ENCODE results near the gene RAI2. TPM values are rescaled to one million over a fixed set of nuclear protein-coding genes. Genes with fewer than 3 reads are reported as not detected.

Gene RAI2
- total and polyA plus RNA-seq, 2 donors (not counting 1 experiment from before 2014, with no cell fraction given) = 0.91 to 2.1 TPM

DNA sequence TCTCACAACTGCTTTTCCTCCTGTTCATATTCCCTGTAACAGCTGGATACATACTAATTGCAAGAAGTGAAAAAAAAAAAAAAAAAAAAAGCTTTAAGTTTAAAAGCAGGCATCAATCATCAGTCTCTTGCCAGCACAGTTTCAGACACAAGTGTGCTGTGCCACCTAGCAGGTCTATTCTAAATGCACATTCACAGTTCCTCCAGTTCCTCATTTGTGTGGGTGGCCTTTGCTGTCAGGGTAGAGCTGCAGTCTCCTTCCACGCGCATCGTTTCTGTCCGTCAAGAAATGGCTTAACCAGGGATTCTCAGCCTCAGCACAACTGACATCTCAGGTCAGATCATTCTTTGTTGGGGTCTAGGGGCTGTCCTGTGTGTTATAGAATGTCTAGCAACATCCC lies 62.2 kb downstream of the RAI2 start:
- no peaks in the 10 kb centered on the region for H3K9me3 ChIP-seq (ENCODE audit: control insufficient read depth, insufficient read depth, low read depth, low read length)
- no peaks in the 10 kb centered on the region for H3K79me2 ChIP-seq (ENCODE audit: control insufficient read depth, insufficient read depth, low read length)
- TF ChIP-seq, protein P1, sequence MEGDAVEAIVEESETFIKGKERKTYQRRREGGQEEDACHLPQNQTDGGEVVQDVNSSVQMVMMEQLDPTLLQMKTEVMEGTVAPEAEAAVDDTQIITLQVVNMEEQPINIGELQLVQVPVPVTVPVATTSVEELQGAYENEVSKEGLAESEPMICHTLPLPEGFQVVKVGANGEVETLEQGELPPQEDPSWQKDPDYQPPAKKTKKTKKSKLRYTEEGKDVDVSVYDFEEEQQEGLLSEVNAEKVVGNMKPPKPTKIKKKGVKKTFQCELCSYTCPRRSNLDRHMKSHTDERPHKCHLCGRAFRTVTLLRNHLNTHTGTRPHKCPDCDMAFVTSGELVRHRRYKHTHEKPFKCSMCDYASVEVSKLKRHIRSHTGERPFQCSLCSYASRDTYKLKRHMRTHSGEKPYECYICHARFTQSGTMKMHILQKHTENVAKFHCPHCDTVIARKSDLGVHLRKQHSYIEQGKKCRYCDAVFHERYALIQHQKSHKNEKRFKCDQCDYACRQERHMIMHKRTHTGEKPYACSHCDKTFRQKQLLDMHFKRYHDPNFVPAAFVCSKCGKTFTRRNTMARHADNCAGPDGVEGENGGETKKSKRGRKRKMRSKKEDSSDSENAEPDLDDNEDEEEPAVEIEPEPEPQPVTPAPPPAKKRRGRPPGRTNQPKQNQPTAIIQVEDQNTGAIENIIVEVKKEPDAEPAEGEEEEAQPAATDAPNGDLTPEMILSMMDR (conservative IDR thresholded peaks at IDR 0.05 in 1 of 2, IDR thresholded peaks at IDR 0.05 in 1 of 2; ENCODE audit: low read depth in 1 of 2, low read length in 2 of 2) = no peak
- no peak for TF ChIP-seq EZH2 (IDR thresholded peaks at IDR 0.05; ENCODE audit: low read length, missing control alignments)
- H3K4me1 ChIP-seq (ENCODE audit: control insufficient read depth, extremely low read depth, insufficient read depth, low read length) = no peaks in the 10 kb centered on the region
- H3K9ac ChIP-seq (ENCODE audit: insufficient read depth, low read length) = no peak overlapping the region
- no peak for DNase-seq (ENCODE audit: low read depth in 2 of 2)
- no peaks in the 10 kb centered on the region for H3K27me3 ChIP-seq (ENCODE audit: control insufficient read depth, insufficient read depth, low read length)
- no peaks in the 10 kb centered on the region for H4K20me1 ChIP-seq (ENCODE audit: control insufficient read depth, extremely low read depth, insufficient read depth, low read length)
- no peaks in the 10 kb centered on the region for H3K36me3 ChIP-seq (ENCODE audit: control insufficient read depth, insufficient read depth, low read length)
- H3K4me2 ChIP-seq (ENCODE audit: extremely low read depth, insufficient read depth, low read length) = no peak overlapping the region
- H3K27ac ChIP-seq (ENCODE audit: insufficient read depth, low read length) = no peak overlapping the region
- no peak overlapping the region for H2AFZ ChIP-seq (ENCODE audit: low read length)
- H3K4me3 ChIP-seq (replicated peaks in 1 of 4; ENCODE audit: control extremely low read depth in 1 of 4, insufficient read depth in 1 of 4, low read depth in 3 of 4, low read length in 4 of 4) = no peak overlapping the region

DNA sequence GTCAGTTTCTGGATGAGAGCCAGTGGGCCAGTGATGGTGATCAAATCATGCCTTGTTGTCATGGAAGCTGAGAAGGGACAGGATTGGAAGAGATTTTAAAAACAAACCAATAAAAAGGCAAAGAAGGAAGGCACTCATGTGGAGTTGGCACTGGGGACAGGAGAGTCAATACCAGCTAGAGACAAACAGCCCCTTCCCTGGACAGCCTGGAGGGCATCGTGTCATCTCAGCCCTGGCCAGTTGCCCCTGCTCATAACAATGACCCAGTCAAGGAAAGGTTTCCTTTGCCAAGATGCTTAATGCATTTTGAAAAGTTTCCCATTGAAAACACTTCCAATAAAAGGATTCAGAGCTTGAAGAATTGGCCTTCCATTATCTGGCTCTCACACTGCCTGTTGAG lies 68.3 kb downstream of the RAI2 start:
- Histone ChIP-seq H3K4me3 (replicated peaks in 1 of 4; ENCODE audit: control extremely low read depth in 1 of 4, insufficient read depth in 1 of 4, low read depth in 3 of 4, low read length in 4 of 4) (no peak overlapping the region), H2AFZ (ENCODE audit: low read length) (no peak overlapping the region), H3K9ac (ENCODE audit: insufficient read depth, low read length) (no peak overlapping the region), H3K79me2 (ENCODE audit: control insufficient read depth, insufficient read depth, low read length) (no peaks in the 10 kb centered on the region), H3K36me3 (ENCODE audit: control insufficient read depth, insufficient read depth, low read length) (no peaks in the 10 kb centered on the region), H3K27me3 (ENCODE audit: control insufficient read depth, insufficient read depth, low read length) (no peaks in the 10 kb centered on the region), H4K20me1 (ENCODE audit: control insufficient read depth, extremely low read depth, insufficient read depth, low read length) (no peaks in the 10 kb centered on the region), H3K27ac (ENCODE audit: insufficient read depth, low read length) (no peak overlapping the region), H3K4me2 (ENCODE audit: extremely low read depth, insufficient read depth, low read length) (no peak overlapping the region), H3K4me1 (ENCODE audit: control insufficient read depth, extremely low read depth, insufficient read depth, low read length) (no peaks in the 10 kb centered on the region), H3K9me3 (ENCODE audit: control insufficient read depth, insufficient read depth, low read depth, low read length) (no peaks in the 10 kb centered on the region)
- DNase-seq (ENCODE audit: low read depth in 2 of 2) = no peak
- no peak for TF ChIP-seq EZH2 (IDR thresholded peaks at IDR 0.05; ENCODE audit: low read length, missing control alignments)
- TF ChIP-seq, protein P1 (conservative IDR thresholded peaks at IDR 0.05 in 1 of 2, IDR thresholded peaks at IDR 0.05 in 1 of 2; ENCODE audit: low read depth in 1 of 2, low read length in 2 of 2) = no peak

DNA sequence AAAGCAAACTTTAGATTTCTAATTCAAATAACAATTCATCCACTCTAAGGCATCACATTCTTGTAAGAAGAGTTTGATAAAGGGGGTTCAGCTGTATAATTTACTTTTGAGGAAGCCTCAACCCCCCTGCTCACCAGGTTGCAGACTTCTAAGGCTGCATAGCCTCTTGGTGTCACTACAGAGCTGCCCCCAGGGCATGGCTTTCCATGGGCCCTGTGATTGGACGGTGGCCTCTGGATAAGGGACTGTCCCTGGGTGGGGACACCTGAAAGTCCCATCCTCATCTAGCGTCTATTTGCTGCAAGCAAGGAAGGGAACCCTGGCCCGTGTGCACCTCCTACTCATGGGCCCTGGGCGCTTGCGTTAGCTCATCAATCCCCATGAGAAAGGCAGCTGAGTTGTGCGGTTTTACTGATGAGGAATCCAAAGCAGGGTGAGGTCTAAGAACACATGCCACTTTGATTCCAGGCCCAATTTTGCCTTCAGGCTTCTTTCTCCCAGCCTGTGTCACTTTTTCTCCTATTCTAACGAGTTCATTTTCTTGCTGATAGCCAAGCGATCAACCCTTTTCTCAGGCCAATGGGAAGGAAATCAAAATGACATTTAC lies 72.0 kb downstream of the RAI2 start:
- Histone ChIP-seq H2AFZ (ENCODE audit: low read length) (no peak overlapping the region), H3K9ac (ENCODE audit: insufficient read depth, low read length) (no peak overlapping the region), H3K27me3 (ENCODE audit: control insufficient read depth, insufficient read depth, low read length) (no peaks in the 10 kb centered on the region), H3K79me2 (ENCODE audit: control insufficient read depth, insufficient read depth, low read length) (no peaks in the 10 kb centered on the region), H3K4me1 (ENCODE audit: control insufficient read depth, extremely low read depth, insufficient read depth, low read length) (no peaks in the 10 kb centered on the region), H3K9me3 (ENCODE audit: control insufficient read depth, insufficient read depth, low read depth, low read length) (no peaks in the 10 kb centered on the region), H3K36me3 (ENCODE audit: control insufficient read depth, insufficient read depth, low read length) (no peaks in the 10 kb centered on the region), H3K4me2 (ENCODE audit: extremely low read depth, insufficient read depth, low read length) (no peak overlapping the region), H3K27ac (ENCODE audit: insufficient read depth, low read length) (no peak overlapping the region), H3K4me3 (replicated peaks in 1 of 4; ENCODE audit: control extremely low read depth in 1 of 4, insufficient read depth in 1 of 4, low read depth in 3 of 4, low read length in 4 of 4) (no peak overlapping the region), H4K20me1 (ENCODE audit: control insufficient read depth, extremely low read depth, insufficient read depth, low read length) (no peaks in the 10 kb centered on the region)
- no peak for DNase-seq (ENCODE audit: low read depth in 2 of 2)
- TF ChIP-seq, protein P1 (conservative IDR thresholded peaks at IDR 0.05 in 1 of 2, IDR thresholded peaks at IDR 0.05 in 1 of 2; ENCODE audit: low read depth in 1 of 2, low read length in 2 of 2) = no peak
- TF ChIP-seq EZH2 (IDR thresholded peaks at IDR 0.05; ENCODE audit: low read length, missing control alignments) = no peak

All from fibroblast of lung (primary cell).